HG03571 (cell line): ENCODE data around the gene IRF5.
"Not testable (repeated sequence)": the region's sequence is repeated elsewhere in the genome, so short reads cannot be mapped to it uniquely, and the experiment has no call there.

Source experiments
- ATAC-seq: cut with Tn5 transposase; IDR thresholded peaks from one replicate; pipeline ENCODE4 v1.9.1; 2021; ENCODE audit not compliant: unreplicated experiment

The IRF5 gene

DNA sequence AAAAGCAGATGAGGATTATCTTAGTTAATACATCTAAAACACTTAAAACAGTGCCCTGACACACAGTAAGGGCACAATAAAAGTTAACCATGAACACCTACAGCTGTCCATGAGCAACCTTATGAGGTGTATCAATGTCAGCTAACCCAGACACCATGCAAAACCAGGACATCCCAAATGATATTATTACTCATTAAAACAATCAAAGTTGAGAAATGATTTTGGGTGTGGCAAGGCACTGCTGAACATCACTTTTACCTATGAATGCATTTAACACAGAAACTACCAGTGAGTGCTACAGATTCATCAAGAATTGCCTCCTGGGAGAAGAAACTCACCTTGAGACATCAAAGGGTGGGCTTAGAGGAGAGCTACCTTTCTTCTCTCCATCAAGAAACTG lies 18.3 kb downstream of the IRF5 start:
- no peak for ATAC-seq

DNA sequence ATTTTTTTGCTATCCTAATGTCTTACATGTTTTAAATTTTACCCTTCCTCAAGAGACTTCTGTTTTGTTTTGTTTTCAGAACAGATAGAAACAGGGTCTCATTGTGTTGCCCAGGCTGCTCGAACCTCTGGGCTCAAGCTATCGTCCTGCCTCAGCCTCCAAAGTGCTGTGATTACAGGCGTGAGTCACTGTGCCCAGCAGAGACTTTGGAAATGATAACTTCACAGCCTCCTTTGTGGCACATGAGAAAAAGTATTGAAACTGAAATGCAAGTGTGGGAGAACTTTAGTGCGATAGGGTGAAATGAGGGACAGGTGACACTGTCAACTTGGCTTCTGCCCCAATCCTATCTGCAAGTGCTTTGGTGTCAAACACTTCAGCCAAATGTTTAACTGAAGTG lies 21.6 kb downstream of the IRF5 start:
- no peak for ATAC-seq

DNA sequence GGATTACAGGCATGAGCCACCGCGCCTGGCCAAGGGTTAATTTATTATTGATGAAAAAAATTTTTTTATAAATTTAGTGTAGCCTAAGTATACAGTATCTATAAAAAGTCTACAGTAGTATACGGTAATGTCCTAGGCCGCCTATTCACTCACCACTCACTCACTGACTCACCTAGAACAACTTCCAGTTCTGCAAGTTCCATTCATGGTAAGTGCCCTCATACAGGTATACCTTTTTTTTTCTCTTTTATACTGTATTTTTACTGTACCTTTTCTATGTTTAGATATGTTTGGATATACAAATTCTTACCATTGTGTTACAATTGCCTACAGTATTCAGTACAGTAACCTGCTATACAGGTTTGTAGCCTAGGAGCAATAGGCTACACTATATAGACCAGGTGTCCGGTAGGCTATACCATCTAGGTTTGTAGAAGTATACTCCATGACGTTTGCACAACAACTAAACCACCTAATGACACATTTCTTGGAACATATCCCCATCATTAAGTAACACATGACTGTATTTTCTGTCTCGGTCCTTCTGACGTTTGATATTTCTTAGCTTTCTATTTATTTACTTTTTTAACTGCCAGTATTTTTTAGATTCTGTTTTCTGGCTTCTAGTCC lies 23.4 kb downstream of the IRF5 start:
- ATAC-seq = no peak

DNA sequence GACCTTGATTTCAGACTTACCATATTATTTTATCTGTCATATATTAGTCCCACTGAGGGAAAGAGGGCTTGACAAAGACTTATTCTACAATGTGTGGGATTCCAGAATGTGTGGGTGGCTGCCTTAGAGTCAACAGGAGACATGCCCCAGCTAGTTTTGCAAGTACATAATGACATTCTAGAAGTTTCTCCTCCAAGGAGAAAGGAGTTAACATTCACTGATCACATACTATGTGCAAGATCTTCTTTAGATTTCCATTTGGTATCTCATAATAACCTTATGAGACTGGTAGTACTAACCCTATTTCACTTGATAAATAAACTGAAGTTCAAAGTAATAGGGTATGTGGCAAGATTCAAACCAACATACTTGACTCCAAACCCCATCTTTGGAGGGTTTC lies 25.2 kb downstream of the IRF5 start:
- ATAC-seq = peak; percentile 7

DNA sequence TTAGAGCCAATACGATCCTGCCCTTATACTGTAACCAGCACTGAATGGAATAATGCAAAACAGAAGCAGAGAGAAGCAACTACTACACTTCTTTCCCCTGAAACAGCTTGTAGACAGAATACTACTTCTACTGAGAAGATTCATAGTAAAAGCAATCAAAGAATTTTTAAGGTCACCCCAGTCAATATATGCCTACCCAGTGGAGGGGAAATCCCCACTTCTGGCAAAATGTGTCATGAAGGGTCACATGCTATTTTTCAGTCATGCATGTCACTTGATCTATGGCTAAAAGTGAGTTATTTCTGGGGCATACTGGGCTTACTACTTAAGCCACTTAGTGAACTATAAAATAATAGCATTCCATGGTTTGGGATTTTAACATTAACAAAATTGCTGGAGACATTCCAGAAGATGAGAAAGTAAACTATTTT lies 25.6 kb downstream of the IRF5 start:
- ATAC-seq = peak; percentile 73

DNA sequence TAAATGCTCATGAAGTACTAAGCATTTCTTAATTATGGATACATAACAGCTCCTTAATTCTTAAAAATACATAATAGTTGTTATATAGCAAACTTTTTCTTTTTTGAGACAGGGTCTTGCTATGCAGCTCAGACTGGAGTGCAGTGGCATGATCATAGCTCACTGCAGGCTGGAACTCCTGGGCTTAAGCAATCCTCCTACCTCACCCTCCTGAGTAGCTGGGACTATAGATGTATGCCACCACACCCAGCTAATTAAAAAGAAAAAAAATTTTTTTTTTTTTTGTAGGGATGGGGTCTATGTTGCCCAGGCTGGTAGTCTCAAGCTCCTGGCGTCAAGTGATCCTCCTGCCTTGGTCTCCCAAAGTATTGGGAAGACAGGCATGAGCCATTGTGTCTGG lies 30.9 kb downstream of the IRF5 start:
- ATAC-seq = no peak

DNA sequence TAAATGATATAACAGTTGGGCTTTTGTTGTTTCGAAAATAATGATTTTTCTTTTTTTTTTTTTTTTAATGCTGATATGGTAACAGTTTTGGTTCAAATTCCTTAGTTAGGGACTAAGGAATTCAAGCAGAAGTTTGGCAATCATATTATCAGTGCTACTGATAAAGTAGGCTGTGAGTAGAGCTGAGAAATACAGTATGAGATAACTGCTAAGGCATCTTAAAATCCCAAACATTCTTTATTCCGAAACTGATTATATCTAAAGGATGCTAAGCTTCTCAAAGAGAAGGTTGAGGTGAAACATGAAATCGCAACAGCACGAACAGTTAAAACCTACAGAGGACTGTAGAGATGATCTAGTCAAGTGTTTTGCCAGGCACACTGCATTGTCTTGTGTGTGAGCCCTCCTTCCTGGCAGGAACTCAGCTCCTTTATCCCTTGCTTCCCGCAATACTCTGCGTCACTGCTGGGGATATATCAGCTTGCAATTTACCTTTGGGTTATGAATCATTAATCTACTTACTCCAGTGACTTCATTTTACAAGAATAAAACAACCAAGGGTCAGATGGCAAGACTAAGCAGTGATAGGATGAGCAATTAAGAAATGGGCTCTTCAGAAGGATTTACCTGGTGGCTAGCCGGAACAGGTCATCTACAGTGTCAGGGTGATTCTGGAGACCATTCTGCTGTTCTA lies 36.7 kb downstream of the IRF5 start:
- ATAC-seq = no peak

DNA sequence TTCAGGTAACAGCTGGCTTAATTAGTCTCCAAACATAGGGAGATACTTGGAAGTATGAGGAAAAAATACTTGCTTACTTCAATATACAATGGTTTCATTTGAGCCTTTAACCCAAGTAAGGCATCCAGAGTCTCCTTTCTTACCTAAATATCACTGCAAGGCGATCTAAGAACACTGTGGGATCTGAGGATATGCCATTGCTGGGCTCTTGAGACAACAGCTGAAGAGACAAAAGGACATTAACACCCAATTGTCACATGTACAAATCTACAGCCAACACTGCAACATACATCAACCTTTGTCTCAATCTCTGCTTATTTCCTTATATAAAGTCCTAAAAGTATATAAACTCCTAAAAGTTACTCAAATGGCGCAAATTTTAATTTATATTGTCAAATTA lies 44.4 kb downstream of the IRF5 start:
- no peak for ATAC-seq

DNA sequence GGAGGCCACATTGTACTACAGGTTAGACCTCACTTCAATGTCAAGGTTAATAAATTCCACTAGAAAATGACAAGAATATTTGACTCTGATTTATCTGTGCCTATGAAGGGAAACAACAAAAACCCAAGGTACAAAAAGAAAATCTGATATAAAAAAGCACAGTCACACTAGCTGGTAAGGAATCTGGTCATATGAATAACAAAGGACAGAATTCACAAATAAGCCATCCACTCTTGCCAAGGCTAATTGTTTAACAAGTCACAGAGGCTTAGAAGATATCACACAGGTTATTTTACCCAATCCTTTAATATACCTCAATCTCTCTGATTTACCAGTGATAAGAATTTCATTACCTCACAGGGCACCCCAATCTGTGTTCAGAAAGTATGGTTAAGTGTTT lies 47.9 kb downstream of the IRF5 start:
- ATAC-seq = no peak

DNA sequence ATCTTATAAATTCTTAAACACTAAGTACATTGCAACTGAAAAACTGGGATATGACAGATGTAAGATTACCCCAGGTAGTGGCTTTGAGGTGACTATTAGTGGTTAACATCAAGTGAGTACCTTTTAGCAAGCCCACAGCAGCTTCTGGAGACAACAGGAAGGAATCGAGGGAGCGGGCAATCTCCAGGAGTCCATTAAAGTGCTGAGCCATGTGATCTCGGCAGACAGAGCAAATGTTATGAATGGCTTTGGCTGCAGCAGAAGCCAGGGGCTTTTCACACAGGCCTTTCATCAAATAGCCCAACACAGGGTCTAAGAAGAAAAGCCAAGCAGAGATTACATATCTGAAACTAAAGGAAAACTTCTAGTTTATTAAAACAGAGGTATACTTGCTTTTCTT lies 48.9 kb downstream of the IRF5 start:
- no peak for ATAC-seq

DNA sequence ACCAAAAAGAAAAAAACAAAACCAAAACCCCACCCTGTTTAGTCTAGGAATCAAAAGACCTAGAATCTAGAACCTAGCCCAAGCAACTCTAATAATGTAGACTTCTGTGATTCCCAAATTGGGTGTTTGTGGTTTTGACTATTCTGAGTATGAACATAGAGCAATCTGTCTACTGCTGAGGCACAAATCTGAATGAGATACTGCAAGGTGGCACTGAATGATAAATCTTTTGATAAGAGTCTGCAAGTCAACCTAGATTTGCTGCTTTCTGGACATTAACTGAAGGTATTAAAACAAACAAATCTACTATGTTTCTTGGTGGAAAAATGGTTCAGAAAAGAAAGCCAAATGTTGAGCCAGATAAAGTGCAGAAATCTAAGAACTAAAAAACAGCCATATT lies 50.6 kb downstream of the IRF5 start:
- no peak for ATAC-seq

DNA sequence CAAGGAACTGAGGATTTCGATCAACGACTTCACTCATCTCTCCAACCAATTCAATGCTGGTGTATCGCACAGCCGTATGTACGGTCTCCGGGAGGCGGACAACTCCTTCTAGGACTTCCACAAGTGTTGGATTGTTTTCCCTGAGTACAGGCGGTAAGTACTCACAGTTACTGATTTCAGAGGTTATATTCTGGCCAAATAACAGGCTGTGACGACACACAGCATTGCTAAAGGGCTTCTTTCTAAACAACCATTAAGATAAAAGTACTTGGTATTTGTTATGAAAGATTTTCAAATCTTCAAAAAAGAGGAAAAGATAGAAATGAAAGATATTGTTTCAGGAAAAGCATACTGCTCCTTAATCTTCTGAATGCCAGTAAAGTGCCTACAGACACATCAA lies 52.2 kb downstream of the IRF5 start:
- no peak for ATAC-seq

DNA sequence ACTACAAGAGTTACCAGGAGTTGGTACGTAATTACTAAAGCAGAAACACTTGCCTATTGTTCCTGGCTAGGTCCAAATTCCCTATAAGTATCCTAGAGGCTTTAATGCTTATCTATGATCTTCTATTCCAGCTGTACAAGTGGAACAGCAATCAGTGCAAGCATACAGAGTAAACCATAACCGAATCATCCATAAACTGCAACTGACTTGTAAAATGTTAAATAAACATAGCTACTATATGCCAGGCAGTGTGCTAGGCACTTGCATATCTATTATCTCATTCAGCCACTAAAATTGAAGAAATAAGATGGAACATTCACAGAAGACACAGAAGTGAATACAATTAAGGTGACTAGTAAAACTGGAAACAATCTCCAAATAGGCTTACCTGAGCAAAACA lies 55.7 kb downstream of the IRF5 start:
- no peak for ATAC-seq

DNA sequence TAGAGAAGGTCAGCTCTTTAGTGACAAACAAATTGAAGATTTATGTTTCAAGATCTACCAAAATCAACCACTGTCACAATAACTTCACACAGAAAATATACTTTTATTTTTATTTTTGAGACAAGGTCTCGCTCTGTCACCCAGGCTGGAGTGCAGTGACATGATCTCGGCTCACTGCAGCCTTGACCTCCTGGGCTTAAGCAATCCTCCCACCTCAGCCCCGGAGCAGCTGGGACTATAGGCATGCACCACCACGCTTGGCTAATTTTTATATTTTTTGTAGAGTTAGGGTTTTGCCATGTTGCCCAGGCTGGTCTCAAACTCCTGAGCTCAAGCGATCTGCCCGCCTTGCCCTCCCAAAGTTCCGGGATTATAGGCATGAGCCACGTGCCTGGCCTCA lies 56.8 kb downstream of the IRF5 start:
- ATAC-seq = not testable (repeated sequence)

DNA sequence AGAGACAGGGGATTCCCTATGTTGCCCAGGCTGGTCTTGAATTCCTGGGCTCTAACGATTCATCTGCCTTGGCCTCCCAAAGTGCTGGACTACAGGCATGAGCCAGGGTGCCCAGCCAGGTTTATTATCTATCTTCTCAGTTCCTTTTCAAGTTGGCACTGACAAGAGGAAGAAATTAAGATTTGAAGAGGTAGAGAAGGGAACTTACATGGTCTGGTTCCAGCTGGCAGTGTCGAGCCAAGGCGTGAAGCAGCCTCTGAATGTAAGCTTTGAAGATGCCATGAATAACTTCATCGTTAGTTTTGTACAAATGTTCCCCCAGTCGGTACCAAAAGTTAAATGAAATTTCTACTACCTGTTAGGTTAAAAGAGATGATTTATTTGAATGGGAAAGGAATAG lies 59.5 kb downstream of the IRF5 start:
- ATAC-seq = no peak
